ENCODE measurements around the gene ARL5A.

DNA sequence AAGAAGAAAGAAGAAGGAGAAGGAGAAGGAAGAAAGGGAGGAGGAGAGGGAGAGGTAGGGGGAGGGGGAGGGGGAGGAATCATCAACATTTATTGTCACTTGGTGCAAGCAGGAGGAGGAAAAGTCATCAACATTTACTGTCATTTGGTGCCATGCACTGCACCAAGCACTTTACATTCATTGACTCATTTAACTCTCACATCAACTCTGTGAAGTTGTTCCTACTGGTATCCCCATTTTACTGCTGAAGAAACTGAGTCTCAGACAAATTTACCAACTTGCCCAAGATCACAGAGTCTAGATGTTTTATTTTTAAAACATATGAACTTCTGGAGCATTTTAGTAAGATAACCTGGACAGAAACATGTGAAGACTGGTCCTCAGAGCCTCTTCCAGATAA is 47.3 kb downstream of the ARL5A start:
- TF ChIP-seq, protein P1, sequence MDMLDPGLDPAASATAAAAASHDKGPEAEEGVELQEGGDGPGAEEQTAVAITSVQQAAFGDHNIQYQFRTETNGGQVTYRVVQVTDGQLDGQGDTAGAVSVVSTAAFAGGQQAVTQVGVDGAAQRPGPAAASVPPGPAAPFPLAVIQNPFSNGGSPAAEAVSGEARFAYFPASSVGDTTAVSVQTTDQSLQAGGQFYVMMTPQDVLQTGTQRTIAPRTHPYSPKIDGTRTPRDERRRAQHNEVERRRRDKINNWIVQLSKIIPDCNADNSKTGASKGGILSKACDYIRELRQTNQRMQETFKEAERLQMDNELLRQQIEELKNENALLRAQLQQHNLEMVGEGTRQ (IDR thresholded peaks at IDR 0.05) = no peak
- TF ChIP-seq SMC3 (IDR thresholded peaks at IDR 0.05) = no peak
- TF ChIP-seq, protein P2, sequence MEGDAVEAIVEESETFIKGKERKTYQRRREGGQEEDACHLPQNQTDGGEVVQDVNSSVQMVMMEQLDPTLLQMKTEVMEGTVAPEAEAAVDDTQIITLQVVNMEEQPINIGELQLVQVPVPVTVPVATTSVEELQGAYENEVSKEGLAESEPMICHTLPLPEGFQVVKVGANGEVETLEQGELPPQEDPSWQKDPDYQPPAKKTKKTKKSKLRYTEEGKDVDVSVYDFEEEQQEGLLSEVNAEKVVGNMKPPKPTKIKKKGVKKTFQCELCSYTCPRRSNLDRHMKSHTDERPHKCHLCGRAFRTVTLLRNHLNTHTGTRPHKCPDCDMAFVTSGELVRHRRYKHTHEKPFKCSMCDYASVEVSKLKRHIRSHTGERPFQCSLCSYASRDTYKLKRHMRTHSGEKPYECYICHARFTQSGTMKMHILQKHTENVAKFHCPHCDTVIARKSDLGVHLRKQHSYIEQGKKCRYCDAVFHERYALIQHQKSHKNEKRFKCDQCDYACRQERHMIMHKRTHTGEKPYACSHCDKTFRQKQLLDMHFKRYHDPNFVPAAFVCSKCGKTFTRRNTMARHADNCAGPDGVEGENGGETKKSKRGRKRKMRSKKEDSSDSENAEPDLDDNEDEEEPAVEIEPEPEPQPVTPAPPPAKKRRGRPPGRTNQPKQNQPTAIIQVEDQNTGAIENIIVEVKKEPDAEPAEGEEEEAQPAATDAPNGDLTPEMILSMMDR (IDR thresholded peaks at IDR 0.05) = no peak
- no peak for TF ChIP-seq POLR2A (IDR thresholded peaks at IDR 0.05; ENCODE audit: low read length)
- TF ChIP-seq, protein P3, sequence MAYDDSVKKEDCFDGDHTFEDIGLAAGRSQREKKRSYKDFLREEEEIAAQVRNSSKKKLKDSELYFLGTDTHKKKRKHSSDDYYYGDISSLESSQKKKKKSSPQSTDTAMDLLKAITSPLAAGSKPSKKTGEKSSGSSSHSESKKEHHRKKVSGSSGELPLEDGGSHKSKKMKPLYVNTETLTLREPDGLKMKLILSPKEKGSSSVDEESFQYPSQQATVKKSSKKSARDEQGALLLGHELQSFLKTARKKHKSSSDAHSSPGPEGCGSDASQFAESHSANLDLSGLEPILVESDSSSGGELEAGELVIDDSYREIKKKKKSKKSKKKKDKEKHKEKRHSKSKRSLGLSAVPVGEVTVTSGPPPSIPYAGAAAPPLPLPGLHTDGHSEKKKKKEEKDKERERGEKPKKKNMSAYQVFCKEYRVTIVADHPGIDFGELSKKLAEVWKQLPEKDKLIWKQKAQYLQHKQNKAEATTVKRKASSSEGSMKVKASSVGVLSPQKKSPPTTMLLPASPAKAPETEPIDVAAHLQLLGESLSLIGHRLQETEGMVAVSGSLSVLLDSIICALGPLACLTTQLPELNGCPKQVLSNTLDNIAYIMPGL (CRISPR knock-in tag; IDR thresholded peaks at IDR 0.05; ENCODE audit: borderline replicate concordance) = no peak
- no peak for TF ChIP-seq RAD21 (conservative IDR thresholded peaks at IDR 0.05 in 1 of 2, IDR thresholded peaks at IDR 0.05 in 1 of 2)
- TF ChIP-seq CHD2 (IDR thresholded peaks at IDR 0.05; ENCODE audit: low read length, partially characterized antibody) = no peak
- no peak for TF ChIP-seq PHF8 (IDR thresholded peaks at IDR 0.05; ENCODE audit: borderline replicate concordance, low read depth)
- TF ChIP-seq, protein P4, sequence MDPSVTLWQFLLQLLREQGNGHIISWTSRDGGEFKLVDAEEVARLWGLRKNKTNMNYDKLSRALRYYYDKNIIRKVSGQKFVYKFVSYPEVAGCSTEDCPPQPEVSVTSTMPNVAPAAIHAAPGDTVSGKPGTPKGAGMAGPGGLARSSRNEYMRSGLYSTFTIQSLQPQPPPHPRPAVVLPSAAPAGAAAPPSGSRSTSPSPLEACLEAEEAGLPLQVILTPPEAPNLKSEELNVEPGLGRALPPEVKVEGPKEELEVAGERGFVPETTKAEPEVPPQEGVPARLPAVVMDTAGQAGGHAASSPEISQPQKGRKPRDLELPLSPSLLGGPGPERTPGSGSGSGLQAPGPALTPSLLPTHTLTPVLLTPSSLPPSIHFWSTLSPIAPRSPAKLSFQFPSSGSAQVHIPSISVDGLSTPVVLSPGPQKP (IDR thresholded peaks at IDR 0.05; ENCODE audit: low read depth, low read length) = no peak
- no peak for TF ChIP-seq CBX8 (IDR thresholded peaks at IDR 0.05)
- no peak for TF ChIP-seq KDM1A (IDR thresholded peaks at IDR 0.05; ENCODE audit: low read depth)

Data from A549 (cell line).